GM21576 (cell line): Measurements from ENCODE around the gene DSCAML1.
"Not testable (repeated sequence)": the region's sequence is repeated elsewhere in the genome, so short reads cannot be mapped to it uniquely, and the experiment has no call there.

Experiments used
- ATAC-seq: cut with Tn5 transposase; IDR thresholded peaks from one replicate; pipeline ENCODE4 v1.9.1; 2021; ENCODE audit warnings: mild to moderate bottlenecking, moderate library complexity; ENCODE audit not compliant: unreplicated experiment

DSCAML1 gene

GRCh38 chr11:117765068-117765467 lies 31.9 kb downstream of the DSCAML1 start:
- no peak for ATAC-seq

GRCh38 chr11:117763465-117763864 lies 33.6 kb downstream of the DSCAML1 start:
- not testable (repeated sequence) for ATAC-seq

- ATAC-seq = no peak
These were observed 35.0 kb downstream of the DSCAML1 start for GRCh38 chr11:117761993-117762392.

GRCh38 chr11:117759305-117759704 lies 37.7 kb downstream of the DSCAML1 start:
- no peak for ATAC-seq

- no peak for ATAC-seq
These were observed 43.0 kb downstream of the DSCAML1 start for GRCh38 chr11:117754030-117754429.

GRCh38 chr11:117752721-117753237 lies 44.2 kb downstream of the DSCAML1 start:
- no peak for ATAC-seq

- no peak for ATAC-seq
These were observed 44.9 kb downstream of the DSCAML1 start for GRCh38 chr11:117752071-117752470.

GRCh38 chr11:117750916-117751662 lies 45.9 kb downstream of the DSCAML1 start:
- ATAC-seq = no peak

GRCh38 chr11:117750357-117750756 lies 46.7 kb downstream of the DSCAML1 start:
- ATAC-seq = no peak

GRCh38 chr11:117749541-117749910 lies 47.5 kb downstream of the DSCAML1 start:
- ATAC-seq = no peak

- ATAC-seq = no peak
These were observed 48.1 kb downstream of the DSCAML1 start for GRCh38 chr11:117748771-117749540.

GRCh38 chr11:117747892-117748291 lies 49.1 kb downstream of the DSCAML1 start:
- ATAC-seq = no peak

- no peak for ATAC-seq
These were observed 51.7 kb downstream of the DSCAML1 start for GRCh38 chr11:117745346-117745745.

GRCh38 chr11:117744471-117745150 lies 52.4 kb downstream of the DSCAML1 start:
- ATAC-seq = no peak

GRCh38 chr11:117743121-117743815 lies 53.7 kb downstream of the DSCAML1 start:
- ATAC-seq = no peak

- ATAC-seq = no peak
These were observed 58.6 kb downstream of the DSCAML1 start for GRCh38 chr11:117738246-117738957.

- no peak for ATAC-seq
These were observed 61.6 kb downstream of the DSCAML1 start for GRCh38 chr11:117735350-117735977.

- no peak for ATAC-seq
These were observed 62.4 kb downstream of the DSCAML1 start for GRCh38 chr11:117734601-117735024.

- ATAC-seq = no peak
These were observed 63.7 kb downstream of the DSCAML1 start for GRCh38 chr11:117733316-117733715.
